ENCODE results near the gene DISP1. TPM values are rescaled to one million over a fixed set of nuclear protein-coding genes. Genes with fewer than 3 reads are reported as not detected.

Gene DISP1
- total and polyA plus RNA-seq, 4 donors: 1.6 to 4.2 (median 2.6) TPM

DNA sequence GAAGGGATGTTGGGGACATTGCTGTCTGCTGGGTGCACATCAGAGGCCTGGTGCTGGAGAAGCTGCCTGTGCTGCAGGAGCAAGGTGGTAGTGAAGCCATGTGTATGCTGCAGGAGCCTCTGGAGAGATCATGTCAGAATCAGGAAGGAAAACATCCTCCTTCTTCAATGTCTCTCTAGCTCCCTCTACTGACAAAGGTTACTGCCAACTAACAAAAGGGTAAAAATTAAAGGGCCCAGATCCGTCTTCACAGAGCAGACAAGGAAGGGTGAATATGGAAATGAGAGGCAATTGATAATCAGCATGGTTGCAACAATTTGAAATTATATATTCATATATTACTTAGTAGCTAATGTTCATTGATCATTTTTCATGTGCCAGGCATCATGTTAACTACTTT lies 45.7 kb upstream of the DISP1 start:
- Histone ChIP-seq H3K4me1 (ENCODE audit: control insufficient read depth in 4 of 4, insufficient read depth in 4 of 4, low read length in 3 of 4) (no peaks in the 10 kb centered on the region), H3K9me3 (ENCODE audit: control insufficient read depth in 4 of 4, low read length in 3 of 4) (peaks cover 3 to 12% (median 3%) of the 10 kb centered on the region in 4 donors), H3K4me3 (ENCODE audit: low read depth in 1 of 3, low read length in 3 of 3) (no peak overlapping the region), H3K9ac (ENCODE audit: low read depth in 1 of 2, low read length in 2 of 2) (no peak overlapping the region), H3K36me3 (ENCODE audit: control insufficient read depth in 4 of 4, insufficient read depth in 3 of 4, low read depth in 1 of 4, low read length in 3 of 4) (no peaks in the 10 kb centered on the region), H3K27ac (ENCODE audit: low read depth in 1 of 2, low read length in 2 of 2) (no peak overlapping the region), H3K27me3 (ENCODE audit: control insufficient read depth in 4 of 4, insufficient read depth in 4 of 4, low read length in 3 of 4) (no peaks in the 10 kb centered on the region)
- TF ChIP-seq NR2F2 (IDR thresholded peaks at IDR 0.05): no peak
- no peak for TF ChIP-seq YY1 (IDR thresholded peaks at IDR 0.05)
- no peak for TF ChIP-seq FOXA2 (IDR thresholded peaks at IDR 0.05)
- no peak for TF ChIP-seq JUND (IDR thresholded peaks at IDR 0.05)
- TF ChIP-seq, protein P1, sequence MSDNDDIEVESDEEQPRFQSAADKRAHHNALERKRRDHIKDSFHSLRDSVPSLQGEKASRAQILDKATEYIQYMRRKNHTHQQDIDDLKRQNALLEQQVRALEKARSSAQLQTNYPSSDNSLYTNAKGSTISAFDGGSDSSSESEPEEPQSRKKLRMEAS (IDR thresholded peaks at IDR 0.05): no peak
- no peak for TF ChIP-seq HNF4G (IDR thresholded peaks at IDR 0.05)
- TF ChIP-seq FOXA1 (IDR thresholded peaks at IDR 0.05): no peak
- no peak for TF ChIP-seq TAF1 (conservative IDR thresholded peaks at IDR 0.05)
- TF ChIP-seq HNF4A (conservative IDR thresholded peaks at IDR 0.05): no peak
- TF ChIP-seq GABPA (IDR thresholded peaks at IDR 0.05 in 1 of 2, conservative IDR thresholded peaks at IDR 0.05 in 1 of 2): no peak
- TF ChIP-seq, protein P2, sequence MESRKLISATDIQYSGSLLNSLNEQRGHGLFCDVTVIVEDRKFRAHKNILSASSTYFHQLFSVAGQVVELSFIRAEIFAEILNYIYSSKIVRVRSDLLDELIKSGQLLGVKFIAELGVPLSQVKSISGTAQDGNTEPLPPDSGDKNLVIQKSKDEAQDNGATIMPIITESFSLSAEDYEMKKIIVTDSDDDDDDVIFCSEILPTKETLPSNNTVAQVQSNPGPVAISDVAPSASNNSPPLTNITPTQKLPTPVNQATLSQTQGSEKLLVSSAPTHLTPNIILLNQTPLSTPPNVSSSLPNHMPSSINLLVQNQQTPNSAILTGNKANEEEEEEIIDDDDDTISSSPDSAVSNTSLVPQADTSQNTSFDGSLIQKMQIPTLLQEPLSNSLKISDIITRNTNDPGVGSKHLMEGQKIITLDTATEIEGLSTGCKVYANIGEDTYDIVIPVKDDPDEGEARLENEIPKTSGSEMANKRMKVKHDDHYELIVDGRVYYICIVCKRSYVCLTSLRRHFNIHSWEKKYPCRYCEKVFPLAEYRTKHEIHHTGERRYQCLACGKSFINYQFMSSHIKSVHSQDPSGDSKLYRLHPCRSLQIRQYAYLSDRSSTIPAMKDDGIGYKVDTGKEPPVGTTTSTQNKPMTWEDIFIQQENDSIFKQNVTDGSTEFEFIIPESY (IDR thresholded peaks at IDR 0.05): no peak
- TF ChIP-seq RXRA (IDR thresholded peaks at IDR 0.05): no peak
- TF ChIP-seq, protein P3, sequence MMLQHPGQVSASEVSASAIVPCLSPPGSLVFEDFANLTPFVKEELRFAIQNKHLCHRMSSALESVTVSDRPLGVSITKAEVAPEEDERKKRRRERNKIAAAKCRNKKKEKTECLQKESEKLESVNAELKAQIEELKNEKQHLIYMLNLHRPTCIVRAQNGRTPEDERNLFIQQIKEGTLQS (IDR thresholded peaks at IDR 0.05): no peak
- TF ChIP-seq EGR1 (IDR thresholded peaks at IDR 0.05; ENCODE audit: low read depth in 2 of 2): no peak
- TF ChIP-seq SP1 (IDR thresholded peaks at IDR 0.05): no peak
- TF ChIP-seq, protein P4, sequence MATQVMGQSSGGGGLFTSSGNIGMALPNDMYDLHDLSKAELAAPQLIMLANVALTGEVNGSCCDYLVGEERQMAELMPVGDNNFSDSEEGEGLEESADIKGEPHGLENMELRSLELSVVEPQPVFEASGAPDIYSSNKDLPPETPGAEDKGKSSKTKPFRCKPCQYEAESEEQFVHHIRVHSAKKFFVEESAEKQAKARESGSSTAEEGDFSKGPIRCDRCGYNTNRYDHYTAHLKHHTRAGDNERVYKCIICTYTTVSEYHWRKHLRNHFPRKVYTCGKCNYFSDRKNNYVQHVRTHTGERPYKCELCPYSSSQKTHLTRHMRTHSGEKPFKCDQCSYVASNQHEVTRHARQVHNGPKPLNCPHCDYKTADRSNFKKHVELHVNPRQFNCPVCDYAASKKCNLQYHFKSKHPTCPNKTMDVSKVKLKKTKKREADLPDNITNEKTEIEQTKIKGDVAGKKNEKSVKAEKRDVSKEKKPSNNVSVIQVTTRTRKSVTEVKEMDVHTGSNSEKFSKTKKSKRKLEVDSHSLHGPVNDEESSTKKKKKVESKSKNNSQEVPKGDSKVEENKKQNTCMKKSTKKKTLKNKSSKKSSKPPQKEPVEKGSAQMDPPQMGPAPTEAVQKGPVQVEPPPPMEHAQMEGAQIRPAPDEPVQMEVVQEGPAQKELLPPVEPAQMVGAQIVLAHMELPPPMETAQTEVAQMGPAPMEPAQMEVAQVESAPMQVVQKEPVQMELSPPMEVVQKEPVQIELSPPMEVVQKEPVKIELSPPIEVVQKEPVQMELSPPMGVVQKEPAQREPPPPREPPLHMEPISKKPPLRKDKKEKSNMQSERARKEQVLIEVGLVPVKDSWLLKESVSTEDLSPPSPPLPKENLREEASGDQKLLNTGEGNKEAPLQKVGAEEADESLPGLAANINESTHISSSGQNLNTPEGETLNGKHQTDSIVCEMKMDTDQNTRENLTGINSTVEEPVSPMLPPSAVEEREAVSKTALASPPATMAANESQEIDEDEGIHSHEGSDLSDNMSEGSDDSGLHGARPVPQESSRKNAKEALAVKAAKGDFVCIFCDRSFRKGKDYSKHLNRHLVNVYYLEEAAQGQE (IDR thresholded peaks at IDR 0.05): no peak
- TF ChIP-seq, protein P5, sequence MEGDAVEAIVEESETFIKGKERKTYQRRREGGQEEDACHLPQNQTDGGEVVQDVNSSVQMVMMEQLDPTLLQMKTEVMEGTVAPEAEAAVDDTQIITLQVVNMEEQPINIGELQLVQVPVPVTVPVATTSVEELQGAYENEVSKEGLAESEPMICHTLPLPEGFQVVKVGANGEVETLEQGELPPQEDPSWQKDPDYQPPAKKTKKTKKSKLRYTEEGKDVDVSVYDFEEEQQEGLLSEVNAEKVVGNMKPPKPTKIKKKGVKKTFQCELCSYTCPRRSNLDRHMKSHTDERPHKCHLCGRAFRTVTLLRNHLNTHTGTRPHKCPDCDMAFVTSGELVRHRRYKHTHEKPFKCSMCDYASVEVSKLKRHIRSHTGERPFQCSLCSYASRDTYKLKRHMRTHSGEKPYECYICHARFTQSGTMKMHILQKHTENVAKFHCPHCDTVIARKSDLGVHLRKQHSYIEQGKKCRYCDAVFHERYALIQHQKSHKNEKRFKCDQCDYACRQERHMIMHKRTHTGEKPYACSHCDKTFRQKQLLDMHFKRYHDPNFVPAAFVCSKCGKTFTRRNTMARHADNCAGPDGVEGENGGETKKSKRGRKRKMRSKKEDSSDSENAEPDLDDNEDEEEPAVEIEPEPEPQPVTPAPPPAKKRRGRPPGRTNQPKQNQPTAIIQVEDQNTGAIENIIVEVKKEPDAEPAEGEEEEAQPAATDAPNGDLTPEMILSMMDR (IDR thresholded peaks at IDR 0.05; ENCODE audit: low read depth, low read length, missing input control): no peak
- DNase-seq (ENCODE audit: low spot score): no peak
- 64% methylated on average over 1 of the region's 1 CpG for WGBS
